Mammary epithelial cell (primary cell): ENCODE data around the gene KCNMA1.

Source experiments
- CTCF ChIP-seq, 2 donors: IDR thresholded peaks in 1 of 2; conservative IDR thresholded peaks in 1 of 2; 2 replicates each; pipeline ENCODE4 v1.5.1; 2011 to 2012; ENCODE audit warnings: inconsistent platforms in 2 of 2, low read length in 2 of 2, mild to moderate bottlenecking in 2 of 2, control low read depth in 1 of 2, low read depth in 1 of 2; ENCODE audit not compliant: insufficient read depth in 1 of 2; ENCODE audit errors: extremely low read depth in 1 of 2
- EZH2 ChIP-seq: IDR thresholded peaks from 2 replicates; pipeline ENCODE4 v1.6.1; 2012; ENCODE audit warnings: low read length, inconsistent platforms, borderline replicate concordance

DNA sequence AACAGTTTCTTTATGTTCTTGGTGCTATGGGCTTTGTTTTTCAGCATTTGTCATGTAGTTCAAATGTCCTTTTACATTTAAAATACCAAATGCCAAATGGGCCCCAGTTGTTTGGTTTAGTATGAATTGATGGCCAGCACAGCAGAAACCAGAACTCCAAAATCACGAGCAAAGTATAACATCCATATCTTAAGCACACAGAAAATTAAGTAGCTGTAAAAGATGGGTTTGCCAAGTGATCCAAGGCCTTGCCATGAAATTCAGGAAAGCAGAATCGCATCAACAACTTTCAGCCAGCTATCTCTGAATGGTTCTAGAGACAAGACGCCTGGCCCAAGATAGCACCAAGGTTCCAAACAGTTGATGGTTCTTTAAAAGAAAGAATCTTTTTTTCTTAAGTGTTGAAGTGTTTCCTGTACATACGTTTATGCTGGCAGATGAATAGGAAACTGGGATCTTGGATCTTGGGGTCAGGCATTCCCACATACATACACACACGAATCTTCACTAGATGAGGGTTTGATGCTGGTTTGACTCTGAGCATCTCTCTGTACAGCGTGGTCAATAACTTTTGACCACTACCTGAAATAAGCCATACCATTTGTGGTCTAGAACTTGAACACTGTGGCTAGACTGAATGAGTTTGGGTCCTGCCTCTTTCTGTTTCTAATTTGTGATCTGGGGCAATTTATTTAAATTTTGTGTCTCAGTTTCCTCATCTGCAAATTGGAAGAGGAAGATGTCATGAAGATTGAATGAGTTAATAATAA is 711.8 kb downstream of the KCNMA1 start:
- TF ChIP-seq CTCF (conservative IDR thresholded peaks at IDR 0.05 in 1 of 2, IDR thresholded peaks at IDR 0.05 in 1 of 2; ENCODE audit: extremely low read depth in 1 of 2, insufficient read depth in 1 of 2, low read depth in 1 of 2, low read length in 2 of 2) (no peak), EZH2 (no peak)
